Heart left ventricle (tissue), 13 donors: Measurements from ENCODE around the gene CPSF7.

Source experiments
- POLR2A ChIP-seq, 2 donors: fragments of 450-650 bp; IDR thresholded peaks; one replicate each; pipeline ENCODE4 v1.6.1; 2017; ENCODE audit warnings: antibody characterized with exemption in 2 of 2, mild to moderate bottlenecking in 2 of 2, moderate library complexity in 2 of 2
- TF ChIP-seq, protein P1 (sequence below), 12 donors: fragments of 200-600 bp; sonication (generic) in 4 of 12; IDR thresholded peaks; one replicate each; pipeline versions ENCODE4 v1.5.0 to v1.8.0; 2018 to 2022; ENCODE audit warnings: antibody characterized with exemption in 12 of 12, mild to moderate bottlenecking in 5 of 12
- donor health status: ischemic (EF 13 %, LVEDD 7.1; RV severe dilation, severe dysfunction).
- donor health status: DM: no; HTN: yes; CAD: no.
- donor health status: DM: no; HTN: no; CAD: no.
- donor health status: ischemic (EF 25% LVEDD 6.9; RV normal size, moderate dysfunction).
- donor health status: ischemic (EF 25% LVEDD 5.7; RV mildly dilated, moderate dysfunction).
- donor health status: ischemic (EF 35%, LVEDD 5.7; RV mildly dilated, moderate dysfunction).
- donor health status: nonischemic (EF 11% LVEDD 7.7; RV severe dilation, severe dysfunction).
- donor health status: DM: yes; HTN: yes; CAD: no.
- donor health status: PGD.
- donor health status: ischemic (EF 29% LVEDD 5.4; RV normal size, mild dysfunction).
- donor health status: nonischemic (EF 23%, LVEDD 6.1; RV moderate dilation, normal function).

DNA sequence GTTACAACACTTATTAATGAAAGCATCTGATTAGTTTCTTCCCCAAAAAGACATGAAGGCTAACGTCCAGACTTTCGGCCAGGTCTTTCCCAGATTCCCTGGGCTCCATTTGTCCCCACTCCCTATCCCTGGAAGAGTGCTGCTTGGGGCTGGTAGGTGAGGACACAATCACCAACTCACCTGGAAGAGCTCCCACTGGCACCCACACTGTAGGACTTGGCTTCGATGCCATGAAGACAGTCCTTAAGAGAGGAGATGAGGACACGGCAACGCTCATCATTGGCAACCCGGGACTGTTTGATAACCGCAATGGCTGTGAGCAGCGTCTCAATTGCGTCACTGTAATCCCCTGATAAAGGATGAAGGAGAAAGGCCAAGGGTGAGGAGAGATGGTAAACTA is 18.2 kb downstream of the CPSF7 start:
- TF ChIP-seq, protein P1, sequence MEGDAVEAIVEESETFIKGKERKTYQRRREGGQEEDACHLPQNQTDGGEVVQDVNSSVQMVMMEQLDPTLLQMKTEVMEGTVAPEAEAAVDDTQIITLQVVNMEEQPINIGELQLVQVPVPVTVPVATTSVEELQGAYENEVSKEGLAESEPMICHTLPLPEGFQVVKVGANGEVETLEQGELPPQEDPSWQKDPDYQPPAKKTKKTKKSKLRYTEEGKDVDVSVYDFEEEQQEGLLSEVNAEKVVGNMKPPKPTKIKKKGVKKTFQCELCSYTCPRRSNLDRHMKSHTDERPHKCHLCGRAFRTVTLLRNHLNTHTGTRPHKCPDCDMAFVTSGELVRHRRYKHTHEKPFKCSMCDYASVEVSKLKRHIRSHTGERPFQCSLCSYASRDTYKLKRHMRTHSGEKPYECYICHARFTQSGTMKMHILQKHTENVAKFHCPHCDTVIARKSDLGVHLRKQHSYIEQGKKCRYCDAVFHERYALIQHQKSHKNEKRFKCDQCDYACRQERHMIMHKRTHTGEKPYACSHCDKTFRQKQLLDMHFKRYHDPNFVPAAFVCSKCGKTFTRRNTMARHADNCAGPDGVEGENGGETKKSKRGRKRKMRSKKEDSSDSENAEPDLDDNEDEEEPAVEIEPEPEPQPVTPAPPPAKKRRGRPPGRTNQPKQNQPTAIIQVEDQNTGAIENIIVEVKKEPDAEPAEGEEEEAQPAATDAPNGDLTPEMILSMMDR (IDR thresholded peaks at IDR 0.05): no peak
- TF ChIP-seq POLR2A (IDR thresholded peaks at IDR 0.05): no peak
